NT2/D1 (cell line): ENCODE data around the gene ZNF544.
A peak's percentile ranks its signal among the peaks of the same experiment; 100 is the strongest.

Experiments
- YY1 ChIP-seq: IDR thresholded peaks from 2 replicates; pipeline ENCODE4 v1.6.1; 2011; ENCODE audit not compliant: insufficient read length, insufficient read depth
- ZNF274 ChIP-seq: IDR thresholded peaks from 2 replicates; pipeline ENCODE4 v1.6.1; 2011; ENCODE audit warnings: mild to moderate bottlenecking, low read depth, low read length

GRCh38 chr19:58196901-58197616 lies 31.7 kb upstream of the ZNF544 start:
- TF ChIP-seq YY1 (no peak), ZNF274 (peak; percentile 100)
